Measurements from ENCODE around the gene PITPNM3. TPM values are rescaled to one million over a fixed set of nuclear protein-coding genes. Genes with fewer than 3 reads are reported as not detected.

The PITPNM3 gene
- total RNA-seq, 1 experiment from 2014 or later: 4.2 TPM

DNA sequence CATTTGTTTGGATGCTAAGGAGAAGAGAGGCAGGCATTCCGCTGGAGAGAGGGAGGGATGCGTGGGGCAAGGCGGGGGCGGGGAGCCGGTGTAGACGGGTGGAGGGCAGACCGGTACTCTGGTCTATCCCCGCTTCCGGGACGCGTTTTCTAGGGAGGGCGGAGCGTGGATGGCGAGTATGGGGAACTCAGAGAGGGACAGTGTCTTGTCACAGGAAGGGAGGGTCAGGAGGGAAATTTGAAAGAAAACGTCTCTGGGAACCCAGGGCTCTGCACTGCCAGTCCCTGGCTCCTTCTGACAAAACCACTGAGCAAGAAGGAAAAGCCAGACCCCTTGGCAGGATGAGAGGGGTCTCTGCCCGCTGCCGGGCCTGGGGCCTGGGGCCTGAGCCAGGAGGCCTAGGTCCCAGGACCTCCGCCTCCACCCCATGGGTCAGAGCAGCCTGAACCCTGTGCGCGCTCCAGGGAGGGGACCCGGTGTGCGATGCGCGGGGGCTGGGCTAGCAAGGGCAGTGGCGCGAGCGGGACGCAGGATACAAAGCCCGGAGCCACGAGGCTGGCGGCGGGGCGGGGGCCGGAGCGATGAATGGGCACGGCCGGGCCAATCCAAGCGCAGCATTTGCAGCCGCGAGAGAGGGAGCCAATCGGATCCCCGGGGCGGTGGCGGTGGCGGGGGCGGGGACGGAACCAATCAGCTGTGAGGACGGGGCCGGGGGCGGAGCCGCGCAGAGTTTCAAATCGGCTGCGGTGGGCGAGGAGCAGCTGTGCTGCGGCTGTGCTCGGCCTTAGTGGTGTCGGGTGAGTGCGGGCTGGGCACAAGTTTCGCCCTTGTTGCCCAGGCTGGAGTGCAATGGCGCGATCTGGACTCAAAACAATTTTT, 112.4 kb downstream of the PITPNM3 start, which contains the start of gene PIMREG (continued):
- TF ChIP-seq SIN3A (IDR thresholded peaks at IDR 0.05; ENCODE audit: low read depth) (peak; percentile 61; the same call in 1 of the 2 replicates), ZFX (IDR thresholded peaks at IDR 0.05) (peak; percentile 50; the same call in 1 of the 2 replicates), EGR1 (IDR thresholded peaks at IDR 0.05; ENCODE audit: low read depth) (peak; percentile 94)

DNA sequence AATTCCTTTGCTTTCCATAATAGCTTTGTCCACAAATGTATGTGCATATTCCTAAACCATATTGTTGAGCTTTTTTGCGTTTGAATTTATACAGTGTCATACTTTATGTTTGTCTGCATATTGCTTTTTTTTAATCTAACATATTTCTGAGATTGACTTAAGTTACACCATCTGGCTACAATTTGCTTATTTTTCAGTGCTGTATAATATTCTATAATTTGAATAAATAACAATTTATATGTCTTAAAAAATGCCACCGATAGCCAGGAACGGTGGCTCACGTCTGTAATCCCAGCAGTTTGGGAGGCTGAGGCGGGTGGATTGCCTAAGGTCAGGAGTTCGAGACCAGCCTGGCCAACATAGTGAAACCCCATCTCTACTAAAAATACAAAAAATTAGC, 113.6 kb downstream of the PITPNM3 start:
- no peak for ATAC-seq
- intact Hi-C loops (cut with micrococcal nuclease): no loop called here
- BruUV-seq (replicated peaks): no TSS peak
- H3K9ac ChIP-seq (ENCODE audit: low read length): no peak overlapping the region
- peaks cover 8 to 20% of the 10 kb centered on the region in 2 experiments; a peak in 2 of 4 replicates for H3K4me1 ChIP-seq (ENCODE audit: control insufficient read depth in 1 of 2, insufficient read depth in 2 of 2, low read length in 2 of 2)
- H4K20me1 ChIP-seq (ENCODE audit: insufficient read depth): no peaks in the 10 kb centered on the region
- no peak for DNase-seq (ENCODE audit: low read depth, low spot score)
- no peak overlapping the region for H3K27ac ChIP-seq (ENCODE audit: low read depth, low read length)
- no peaks in the 10 kb centered on the region for H3K27me3 ChIP-seq (ENCODE audit: insufficient read depth, low read length)
- H3K9me2 ChIP-seq (ENCODE audit: insufficient read depth): no peaks in the 10 kb centered on the region
- TF ChIP-seq, protein P1, sequence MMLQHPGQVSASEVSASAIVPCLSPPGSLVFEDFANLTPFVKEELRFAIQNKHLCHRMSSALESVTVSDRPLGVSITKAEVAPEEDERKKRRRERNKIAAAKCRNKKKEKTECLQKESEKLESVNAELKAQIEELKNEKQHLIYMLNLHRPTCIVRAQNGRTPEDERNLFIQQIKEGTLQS (IDR thresholded peaks at IDR 0.05): no peak
- TF ChIP-seq, protein P2, sequence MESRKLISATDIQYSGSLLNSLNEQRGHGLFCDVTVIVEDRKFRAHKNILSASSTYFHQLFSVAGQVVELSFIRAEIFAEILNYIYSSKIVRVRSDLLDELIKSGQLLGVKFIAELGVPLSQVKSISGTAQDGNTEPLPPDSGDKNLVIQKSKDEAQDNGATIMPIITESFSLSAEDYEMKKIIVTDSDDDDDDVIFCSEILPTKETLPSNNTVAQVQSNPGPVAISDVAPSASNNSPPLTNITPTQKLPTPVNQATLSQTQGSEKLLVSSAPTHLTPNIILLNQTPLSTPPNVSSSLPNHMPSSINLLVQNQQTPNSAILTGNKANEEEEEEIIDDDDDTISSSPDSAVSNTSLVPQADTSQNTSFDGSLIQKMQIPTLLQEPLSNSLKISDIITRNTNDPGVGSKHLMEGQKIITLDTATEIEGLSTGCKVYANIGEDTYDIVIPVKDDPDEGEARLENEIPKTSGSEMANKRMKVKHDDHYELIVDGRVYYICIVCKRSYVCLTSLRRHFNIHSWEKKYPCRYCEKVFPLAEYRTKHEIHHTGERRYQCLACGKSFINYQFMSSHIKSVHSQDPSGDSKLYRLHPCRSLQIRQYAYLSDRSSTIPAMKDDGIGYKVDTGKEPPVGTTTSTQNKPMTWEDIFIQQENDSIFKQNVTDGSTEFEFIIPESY (IDR thresholded peaks at IDR 0.05; ENCODE audit: extremely low read depth, insufficient replicate concordance, low read length): no peak
- TF ChIP-seq EZH2 (IDR thresholded peaks at IDR 0.05): no peak
- no peak for TF ChIP-seq SRF (IDR thresholded peaks at IDR 0.05; ENCODE audit: low read depth)
- no peak for TF ChIP-seq ZNF274 (IDR thresholded peaks at IDR 0.05; ENCODE audit: low read depth, low read length)
- TF ChIP-seq, protein P3, sequence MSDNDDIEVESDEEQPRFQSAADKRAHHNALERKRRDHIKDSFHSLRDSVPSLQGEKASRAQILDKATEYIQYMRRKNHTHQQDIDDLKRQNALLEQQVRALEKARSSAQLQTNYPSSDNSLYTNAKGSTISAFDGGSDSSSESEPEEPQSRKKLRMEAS (IDR thresholded peaks at IDR 0.05): no peak
- no peak for TF ChIP-seq TCF7L2 (IDR thresholded peaks at IDR 0.05; ENCODE audit: borderline replicate concordance, extremely low read depth, insufficient read depth, insufficient read length)
- TF ChIP-seq, protein P4, sequence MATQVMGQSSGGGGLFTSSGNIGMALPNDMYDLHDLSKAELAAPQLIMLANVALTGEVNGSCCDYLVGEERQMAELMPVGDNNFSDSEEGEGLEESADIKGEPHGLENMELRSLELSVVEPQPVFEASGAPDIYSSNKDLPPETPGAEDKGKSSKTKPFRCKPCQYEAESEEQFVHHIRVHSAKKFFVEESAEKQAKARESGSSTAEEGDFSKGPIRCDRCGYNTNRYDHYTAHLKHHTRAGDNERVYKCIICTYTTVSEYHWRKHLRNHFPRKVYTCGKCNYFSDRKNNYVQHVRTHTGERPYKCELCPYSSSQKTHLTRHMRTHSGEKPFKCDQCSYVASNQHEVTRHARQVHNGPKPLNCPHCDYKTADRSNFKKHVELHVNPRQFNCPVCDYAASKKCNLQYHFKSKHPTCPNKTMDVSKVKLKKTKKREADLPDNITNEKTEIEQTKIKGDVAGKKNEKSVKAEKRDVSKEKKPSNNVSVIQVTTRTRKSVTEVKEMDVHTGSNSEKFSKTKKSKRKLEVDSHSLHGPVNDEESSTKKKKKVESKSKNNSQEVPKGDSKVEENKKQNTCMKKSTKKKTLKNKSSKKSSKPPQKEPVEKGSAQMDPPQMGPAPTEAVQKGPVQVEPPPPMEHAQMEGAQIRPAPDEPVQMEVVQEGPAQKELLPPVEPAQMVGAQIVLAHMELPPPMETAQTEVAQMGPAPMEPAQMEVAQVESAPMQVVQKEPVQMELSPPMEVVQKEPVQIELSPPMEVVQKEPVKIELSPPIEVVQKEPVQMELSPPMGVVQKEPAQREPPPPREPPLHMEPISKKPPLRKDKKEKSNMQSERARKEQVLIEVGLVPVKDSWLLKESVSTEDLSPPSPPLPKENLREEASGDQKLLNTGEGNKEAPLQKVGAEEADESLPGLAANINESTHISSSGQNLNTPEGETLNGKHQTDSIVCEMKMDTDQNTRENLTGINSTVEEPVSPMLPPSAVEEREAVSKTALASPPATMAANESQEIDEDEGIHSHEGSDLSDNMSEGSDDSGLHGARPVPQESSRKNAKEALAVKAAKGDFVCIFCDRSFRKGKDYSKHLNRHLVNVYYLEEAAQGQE (IDR thresholded peaks at IDR 0.05; ENCODE audit: low read depth): no peak
- no peak for TF ChIP-seq RAD21 (IDR thresholded peaks at IDR 0.05; ENCODE audit: low read depth)
- no peak for TF ChIP-seq ZFX (IDR thresholded peaks at IDR 0.05)
- TF ChIP-seq POLR2AphosphoS5 (IDR thresholded peaks at IDR 0.05; ENCODE audit: low read depth, low read length): no peak
- TF ChIP-seq YY1 (IDR thresholded peaks at IDR 0.05; ENCODE audit: extremely low read depth, insufficient replicate concordance, low read depth, low read length): no peak
- TF ChIP-seq CBX3 (IDR thresholded peaks at IDR 0.05; ENCODE audit: low read depth): no peak
- TF ChIP-seq POLR2A (IDR thresholded peaks at IDR 0.05; ENCODE audit: borderline replicate concordance, extremely low read depth, insufficient read depth, insufficient read length): no peak
- no peak for TF ChIP-seq EGR1 (IDR thresholded peaks at IDR 0.05; ENCODE audit: low read depth)
- no peak for TF ChIP-seq CEBPB (IDR thresholded peaks at IDR 0.05; ENCODE audit: low read depth)
- no peak for TF ChIP-seq ELF1 (IDR thresholded peaks at IDR 0.05; ENCODE audit: borderline replicate concordance, low read depth)
- no peak for TF ChIP-seq SIN3A (IDR thresholded peaks at IDR 0.05; ENCODE audit: low read depth)
- TF ChIP-seq FOSL1 (IDR thresholded peaks at IDR 0.05; ENCODE audit: low read depth): no peak
- no peak for TF ChIP-seq EZH2phosphoT487 (IDR thresholded peaks at IDR 0.05; ENCODE audit: borderline replicate concordance)
- no peaks in the 10 kb centered on the region for H3K9me3 ChIP-seq (ENCODE audit: control insufficient read depth in 1 of 2, insufficient read depth in 1 of 2, low read depth in 1 of 2, low read length in 2 of 2)
- ChIA-PET POLR2A (no interaction called here), RAD21 (ENCODE audit: low non-redundant PET in 1 of 2, low total read pairs in 2 of 2, uncharacterized antibody in 2 of 2, unreplicated experiment in 2 of 2) (no interaction called here), CTCF (no interaction called here)
- H3K4me2 ChIP-seq (ENCODE audit: low read length): peak overlapping the region; percentile 89
- peaks cover 11 to 15% of the 10 kb centered on the region in 2 experiments; a peak in 3 of 4 replicates for H3K36me3 ChIP-seq (ENCODE audit: control insufficient read depth in 1 of 2, insufficient read depth in 2 of 2, low read length in 2 of 2)
- no peak overlapping the region for H3K4me3 ChIP-seq (replicated peaks in 1 of 2; ENCODE audit: low read depth in 1 of 2, low read length in 2 of 2)
- H2AFZ ChIP-seq (ENCODE audit: low read depth, low read length, poor library complexity, severe bottlenecking): no peak overlapping the region
- peaks cover 4% of the 10 kb centered on the region; the same call in 1 of the 2 replicates for H3K79me2 ChIP-seq (ENCODE audit: insufficient read depth, low read length)

Measured in HCT116 (cell line).